ENCODE results near the gene PTGFRN.

GRCh38 chr1:116972674-116973030, 62.9 kb downstream of the PTGFRN start:
- no peak for TF ChIP-seq CTCF (conservative IDR thresholded peaks at IDR 0.05; ENCODE audit: low read depth, low read length)
- no peak for TF ChIP-seq EZH2 (IDR thresholded peaks at IDR 0.05; ENCODE audit: low read length, unreplicated experiment)
